SK-N-MC (cell line): ENCODE data around the gene RDH5.

Experiments
- EZH2 ChIP-seq: fragments of 200-600 bp; sonication (generic); IDR thresholded peaks from one replicate; pipeline ENCODE4 v1.6.1; 2017; ENCODE audit warnings: antibody characterized with exemption
- POLR2AphosphoS5 ChIP-seq: IDR thresholded peaks from 2 replicates; pipeline ENCODE4 v1.6.1; 2012; ENCODE audit warnings: mild to moderate bottlenecking, low read depth, low read length, borderline replicate concordance

DNA sequence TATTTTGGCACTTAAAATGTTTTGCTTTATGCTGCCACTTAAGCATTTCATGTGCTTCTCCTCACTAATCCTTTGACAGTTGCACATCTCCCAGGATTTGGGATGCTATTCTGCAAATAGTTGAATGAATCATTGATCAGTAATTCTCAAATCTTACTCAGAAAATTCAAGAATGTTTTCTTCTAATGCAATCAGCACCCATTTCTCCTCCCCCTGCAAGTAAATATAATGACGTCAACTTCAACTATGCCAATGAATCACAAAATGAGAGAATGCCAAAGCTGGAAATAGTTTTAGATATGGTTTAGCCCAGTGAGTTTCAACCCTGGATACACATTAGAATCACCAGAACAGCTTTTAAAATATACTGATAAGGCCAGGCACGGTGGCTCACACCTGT lies 6.5 kb upstream of the RDH5 start:
- TF ChIP-seq POLR2AphosphoS5 = no peak
- TF ChIP-seq EZH2 = no peak
